B cell (primary cell): ENCODE results near the gene PUM1. TPM values are rescaled to one million over a fixed set of nuclear protein-coding genes. Genes with fewer than 3 reads are reported as not detected.

ENCODE experiments used
- ATAC-seq: fragments of 200-7000 bp; cut with Tn5 transposase; one replicate; pipeline ENCODE4 v1.10.0; 2021; ENCODE audit warnings: low read depth, mild to moderate bottlenecking, moderate number of reproducible peaks, moderate library complexity
- CTCF ChIA-PET: fragments of 350-600 bp; sonication (Branson Sonifier 250); formaldehyde crosslinking; loops from one replicate; lab custom pipeline; 2021; ENCODE audit warnings: antibody characterized with exemption, inconsistent platforms; lab: Charles Lee
- POLR2A ChIA-PET: fragments of 350-600 bp; sonication (Branson Sonifier 250); formaldehyde crosslinking; loops from one replicate; lab custom pipeline; 2021; ENCODE audit warnings: antibody characterized with exemption; lab: Charles Lee
- DNase-seq: peaks from one replicate; pipeline ENCODE4 v3.0.0; 2013
- H2AFZ ChIP-seq: 2 replicates; pipeline ENCODE4 v1.6.1; 2012; ENCODE audit warnings: mild to moderate bottlenecking, low read depth, low read length; ENCODE audit not compliant: insufficient read depth, poor library complexity, severe bottlenecking
- H3K27ac ChIP-seq, 2 donors: 1 replicate in 1 of 2; 2 replicates in 1 of 2; pipeline ENCODE4 v1.5.1; 2012 to 2013; ENCODE audit warnings: low read length in 2 of 2, mild to moderate bottlenecking in 2 of 2, moderate library complexity in 1 of 2
- H3K27me3 ChIP-seq, 4 experiments: fragments of 200-600 bp in 1 of 4; sonication (generic) in 1 of 4; replicated peaks in 1 of 4; 1 replicate in 2 of 4; 2 replicates in 2 of 4; pipeline versions ENCODE4 v1.6.1 to v1.7.0; 2013 to 2016; ENCODE audit warnings: low read length in 3 of 4, mild to moderate bottlenecking in 2 of 4, mixed read lengths in 1 of 4, moderate library complexity in 1 of 4; ENCODE audit not compliant: insufficient read depth in 4 of 4, control insufficient read depth in 3 of 4; ENCODE audit errors: control extremely low read depth in 1 of 4
- H3K36me3 ChIP-seq, 2 experiments: replicated peaks in 1 of 2; 1 replicate in 1 of 2; 2 replicates in 1 of 2; pipeline versions ENCODE4 v1.6.1 to v1.7.1; 2013; ENCODE audit warnings: low read length in 1 of 2; ENCODE audit not compliant: insufficient read depth in 2 of 2, control insufficient read depth in 1 of 2; ENCODE audit errors: control extremely low read depth in 1 of 2, extremely low read depth in 1 of 2
- H3K4me1 ChIP-seq, 2 donors: fragments of 200-600 bp in 1 of 2; sonication (generic) in 1 of 2; 1 replicate in 1 of 2; 2 replicates in 1 of 2; pipeline versions ENCODE4 v1.5.1 to v1.6.1; 2013 to 2017; ENCODE audit warnings: low read length in 2 of 2; ENCODE audit not compliant: control insufficient read depth in 2 of 2, insufficient read depth in 2 of 2
- H3K4me2 ChIP-seq: replicated peaks from 2 replicates; pipeline ENCODE3; 2012; ENCODE audit warnings: mild to moderate bottlenecking, low read depth, low read length; ENCODE audit not compliant: poor library complexity, severe bottlenecking
- H3K4me3 ChIP-seq, 5 experiments: fragments of 200-600 bp in 1 of 5; sonication (generic) in 1 of 5; 1 replicate in 3 of 5; 2 replicates in 2 of 5; pipeline versions ENCODE4 v1.5.1 to v1.7.0; 2011 to 2016; ENCODE audit warnings: low read length in 4 of 5, mild to moderate bottlenecking in 4 of 5, low read depth in 2 of 5, control low read depth in 1 of 5, moderate library complexity in 1 of 5; ENCODE audit not compliant: insufficient read depth in 1 of 5; ENCODE audit errors: control extremely low read depth in 1 of 5, extremely low read depth in 1 of 5
- H3K79me2 ChIP-seq: fragments of 200-600 bp; sonication (generic); one replicate; pipeline ENCODE4 v1.6.0; 2016; ENCODE audit warnings: low read length; ENCODE audit not compliant: control insufficient read depth, insufficient read depth
- H3K9ac ChIP-seq: fragments of 200-600 bp; sonication (generic); 2 replicates; pipeline ENCODE4 v1.6.1; 2017; ENCODE audit warnings: mild to moderate bottlenecking, low read length, moderate library complexity
- H3K9me3 ChIP-seq, 3 donors: one replicate each; pipeline versions ENCODE4 v1.6.1 to v1.7.1; 2013; ENCODE audit warnings: low read length in 2 of 3; ENCODE audit not compliant: control insufficient read depth in 2 of 3, insufficient read depth in 1 of 3; ENCODE audit errors: control extremely low read depth in 1 of 3
- H4K20me1 ChIP-seq: 2 replicates; pipeline ENCODE4 v1.6.0; 2012; ENCODE audit warnings: mild to moderate bottlenecking, low read length; ENCODE audit not compliant: insufficient read depth, control insufficient read depth, poor library complexity, severe bottlenecking
- H3K27ac Mint-ChIP-seq: one replicate; pipeline ENCODE4 v1.8.0; 2021; ENCODE audit warnings: mixed read lengths
- H3K27me3 Mint-ChIP-seq: one replicate; pipeline ENCODE4 v1.8.0; 2021; ENCODE audit warnings: mixed read lengths
- H3K4me1 Mint-ChIP-seq: one replicate; pipeline ENCODE4 v1.8.0; 2021; ENCODE audit warnings: mixed read lengths
- H3K4me3 Mint-ChIP-seq: one replicate; pipeline ENCODE4 v1.8.0; 2021; ENCODE audit warnings: mixed read lengths
- H3K9me3 Mint-ChIP-seq: one replicate; pipeline ENCODE4 v1.8.0; 2022; ENCODE audit warnings: mixed read lengths; ENCODE audit not compliant: insufficient read depth
- CTCF ChIP-seq: fragments of 200-600 bp; IDR thresholded peaks from one replicate; pipeline ENCODE4 v1.8.0; 2022; ENCODE audit warnings: antibody characterized with exemption, mild to moderate bottlenecking
- EZH2 ChIP-seq: IDR thresholded peaks from 2 replicates; pipeline ENCODE4 v1.6.1; 2012; ENCODE audit warnings: borderline replicate concordance, low read depth, mild to moderate bottlenecking, moderate library complexity, low read length; ENCODE audit not compliant: insufficient read depth, poor library complexity, severe bottlenecking
- WGBS: methylation state at CpG from one replicate; pipeline ENCODE4 v1.1.5; 2013; ENCODE audit warnings: missing lambda C conversion rate; ENCODE audit not compliant: insufficient coverage; 5-methylcytosine and 5-hydroxymethylcytosine counted together
- intact Hi-C: fragments of 100-400 bp; cut with micrococcal nuclease; formaldehyde crosslinking; loops from one replicate; pipeline ENCODE4 v1.10.0; 2022
- polyA plus RNA-seq: library from polyadenylated mRNA; depleted of rRNA; stranded (reverse); fragments of >200 nt; gene quantifications from 2 replicates; pipeline ENCODE4 v1.2.3, GENCODE V29; 2012
- total RNA-seq, 2 donors: library from RNA; stranded (reverse); fragments of 120-200 nt in 1 of 2; gene quantifications; 1 replicate in 1 of 2; 2 replicates in 1 of 2; pipeline versions ENCODE4 v1.2.3 to v1.2.4, GENCODE V29; 2013 to 2022

PUM1 gene
- total and polyA plus RNA-seq, 2 donors (not counting 1 experiment from before 2014, with no cell fraction given), result 52.8 to 177 TPM

- DNase-seq (no peak), ATAC-seq (no peak)
- Histone ChIP-seq H3K27ac (peak overlapping the region in 1 of 2 donors; percentile 6), H4K20me1 (peaks cover 84% of the 10 kb centered on the region), H3K4me3 (no peak overlapping the region), H3K79me2 (peaks cover 96% of the 10 kb centered on the region), H3K9ac (no peak overlapping the region), H3K9me3 (no peaks in the 10 kb centered on the region), H3K4me1 (peaks cover 20 to 29% of the 10 kb centered on the region in 2 donors), H3K27me3 (no peaks in the 10 kb centered on the region), H3K4me2 (no peak overlapping the region), H2AFZ (no peak overlapping the region), H3K36me3 (peaks cover 12 to 51% of the 10 kb centered on the region in 2 experiments)
- WGBS, result 80% methylated on average over 1 of the region's 3 CpGs
- H3K27ac Mint-ChIP-seq, result peak overlapping the region; percentile 18
- H3K27me3 Mint-ChIP-seq, result no peaks in the 10 kb centered on the region
- CTCF ChIA-PET, result no interaction called here
- intact Hi-C loops, result no loop called here
- H3K4me3 Mint-ChIP-seq, result no peak overlapping the region
- TF ChIP-seq CTCF, result no peak
- no peak for TF ChIP-seq EZH2
- peaks cover 49% of the 10 kb centered on the region for H3K4me1 Mint-ChIP-seq
- no peaks in the 10 kb centered on the region for H3K9me3 Mint-ChIP-seq
- POLR2A ChIA-PET, result interaction anchor here (0.5 kb wide), 1 partner anchor 15 kb away, joined by 4 read pairs; no protein-coding TSS in a partner anchor
Observed at GRCh38 chr1:31055501-31055900, 10.0 kb downstream of the PUM1 start.

GRCh38 chr1:31054958-31055481 is 10.5 kb downstream of the PUM1 start:
- Mint-ChIP-seq H3K4me1 (peaks cover 50% of the 10 kb centered on the region), H3K4me3 (no peak overlapping the region), H3K9me3 (no peaks in the 10 kb centered on the region), H3K27me3 (no peaks in the 10 kb centered on the region), H3K27ac (peak overlapping the region; percentile 34)
- Histone ChIP-seq H3K4me1 (peaks cover 20 to 32% of the 10 kb centered on the region in 2 donors), H3K4me2 (peak overlapping the region; percentile 8), H3K27me3 (no peaks in the 10 kb centered on the region), H4K20me1 (peaks cover 84% of the 10 kb centered on the region), H3K36me3 (peaks cover 12 to 51% of the 10 kb centered on the region in 2 experiments), H2AFZ (no peak overlapping the region), H3K27ac (peak overlapping the region in 1 of 2 donors; percentile 6), H3K79me2 (peaks cover 96% of the 10 kb centered on the region), H3K4me3 (no peak overlapping the region), H3K9ac (no peak overlapping the region), H3K9me3 (no peaks in the 10 kb centered on the region)
- DNase-seq (no peak), ATAC-seq (no peak)
- CTCF ChIA-PET, result interaction anchor here (0.6 kb wide), 1 partner anchor 66 kb away, joined by 3 read pairs; no protein-coding TSS in a partner anchor
- WGBS, result 85% methylated on average over 4 of the region's 5 CpGs
- TF ChIP-seq CTCF (no peak), EZH2 (no peak)
- intact Hi-C loops, result no loop called here
- POLR2A ChIA-PET, result interaction anchor here (0.5 to 0.6 kb wide), 3 partner anchors 15 to 1719 kb away, joined by 3 to 4 read pairs (median 3); no protein-coding TSS in a partner anchor
